HL-60 (cell line): ENCODE results near the gene CAMTA1.

Experiments
- DNase-seq, 2 experiments: peaks; one replicate each; pipeline ENCODE4 v3.0.0-alpha.2; 2010 to 2020; ENCODE audit warnings: low read depth in 1 of 2, low spot score in 1 of 2
- H3K27ac ChIP-seq: fragments of 250-450 bp; sonication (Bioruptor Pico); replicated peaks from 2 replicates; pipeline ENCODE4 v1.5.1; 2020; ENCODE audit warnings: mild to moderate bottlenecking, moderate library complexity
- H3K27me3 ChIP-seq: fragments of 250-450 bp; sonication (Bioruptor Pico); 2 replicates; pipeline ENCODE4 v1.5.1; 2021; ENCODE audit warnings: mild to moderate bottlenecking, moderate library complexity; ENCODE audit not compliant: insufficient read depth, poor library complexity, severe bottlenecking
- H3K4me3 ChIP-seq: replicated peaks from 2 replicates; pipeline ENCODE4 v1.5.1; 2011; ENCODE audit warnings: mild to moderate bottlenecking, control low read depth, low read length; ENCODE audit not compliant: insufficient read depth
- CTCF ChIP-seq: IDR thresholded peaks from one replicate; pipeline ENCODE4 v1.5.1; 2011; ENCODE audit warnings: low read length, control low read depth, inconsistent platforms; ENCODE audit not compliant: insufficient read depth
- GABPA ChIP-seq: IDR thresholded peaks from 2 replicates; pipeline ENCODE4 v1.6.1; 2012; ENCODE audit warnings: low read depth
- POLR2AphosphoS5 ChIP-seq: IDR thresholded peaks from 2 replicates; pipeline ENCODE4 v1.6.1; 2012; ENCODE audit warnings: low read depth
- REST ChIP-seq: IDR thresholded peaks from 2 replicates; pipeline ENCODE4 v1.6.1; 2012; ENCODE audit warnings: low read depth; ENCODE audit not compliant: insufficient replicate concordance
- SPI1 ChIP-seq: IDR thresholded peaks from 2 replicates; pipeline ENCODE4 v1.6.1; 2012; ENCODE audit warnings: low read depth, mild to moderate bottlenecking, borderline replicate concordance

The CAMTA1 gene

GRCh38 chr1:7385471-7386225 is 600.4 kb downstream of the CAMTA1 start:
- Histone ChIP-seq H3K27me3 (no peaks in the 10 kb centered on the region), H3K27ac (no peak overlapping the region), H3K4me3 (no peak overlapping the region)
- TF ChIP-seq GABPA, result no peak
- no peak for TF ChIP-seq SPI1
- TF ChIP-seq POLR2AphosphoS5, result no peak
- no peak for TF ChIP-seq CTCF
- no peak for TF ChIP-seq REST
- no peak for DNase-seq

- no peak for DNase-seq
- H3K27ac ChIP-seq, result no peak overlapping the region
- H3K4me3 ChIP-seq, result no peak overlapping the region
- no peaks in the 10 kb centered on the region for H3K27me3 ChIP-seq
- TF ChIP-seq GABPA (no peak), CTCF (no peak), POLR2AphosphoS5 (no peak), SPI1 (no peak), REST (no peak)
Observed at GRCh38 chr1:7386226-7387052, 601.2 kb downstream of the CAMTA1 start.

DNA sequence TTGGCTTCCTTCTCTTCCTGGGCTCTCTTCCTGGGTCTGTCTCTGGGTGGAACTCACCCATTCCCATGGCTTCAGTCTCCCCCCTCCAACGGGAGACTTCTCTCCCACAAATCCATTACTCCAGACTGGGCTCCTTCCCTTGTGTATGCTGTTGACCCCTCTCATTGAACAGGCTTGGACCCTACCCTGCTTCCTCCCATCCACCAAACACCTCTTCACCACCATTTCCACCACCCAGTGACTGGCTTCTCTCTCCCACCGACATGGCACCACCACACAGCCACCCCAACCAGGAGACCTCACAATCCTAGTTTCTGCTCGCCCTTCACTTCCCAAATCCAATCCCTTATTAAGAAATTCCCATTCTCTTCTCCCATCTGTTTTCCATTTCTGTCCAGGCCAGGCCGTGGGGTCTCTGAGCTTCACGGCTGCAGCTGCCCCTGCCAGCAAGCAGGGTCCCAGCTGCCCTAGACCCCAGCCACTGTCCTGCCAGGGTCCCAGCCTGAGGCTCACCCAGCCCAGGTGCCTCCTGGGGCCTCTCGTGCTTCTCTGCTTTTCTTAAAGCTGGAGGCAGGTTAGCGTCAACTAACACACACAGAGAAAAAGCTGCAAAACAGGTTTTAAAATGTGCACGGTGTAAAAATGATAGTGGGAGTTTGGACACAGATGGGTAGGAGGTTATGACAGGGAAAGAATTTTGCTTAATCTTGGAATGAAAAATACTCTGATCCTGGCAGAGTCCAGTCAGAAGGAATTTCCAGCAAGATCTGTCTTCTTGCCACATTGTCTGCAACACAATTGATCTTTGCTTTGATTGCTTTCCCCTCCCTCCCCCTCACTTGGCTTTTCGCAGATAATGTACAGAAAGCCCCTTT is 602.0 kb downstream of the CAMTA1 start:
- Histone ChIP-seq H3K27me3 (no peaks in the 10 kb centered on the region), H3K27ac (no peak overlapping the region), H3K4me3 (no peak overlapping the region)
- DNase-seq, result no peak
- TF ChIP-seq REST (no peak), CTCF (no peak), GABPA (no peak), POLR2AphosphoS5 (no peak), SPI1 (no peak)
